IMR-90 (cell line): Measurements from ENCODE around the gene HIVEP1. TPM values are rescaled to one million over a fixed set of nuclear protein-coding genes. Genes with fewer than 3 reads are reported as not detected.
A peak's percentile ranks its signal among the peaks of the same experiment; 100 is the strongest.

ENCODE experiments used
- ATAC-seq: fragments of 200-7000 bp; cut with Tn5 transposase; 2 replicates; pipeline ENCODE4 v1.9.1; 2020; ENCODE audit warnings: low read depth, mild to moderate bottlenecking, moderate library complexity
- BruUV-seq: library from RNA; stranded (reverse); fragments of 400-500 nt; replicated peaks from 2 replicates; lab custom pipeline; 2021; lab: Mats Ljungman, UMichigan
- CTCF ChIA-PET: fragments of 300-600 bp; formaldehyde crosslinking; extraction: SDS; loops from one replicate; lab custom pipeline; 2021; ENCODE audit warnings: antibody characterized with exemption; lab: Yijun Ruan, JAX
- POLR2A ChIA-PET: fragments of 300-600 bp; sonication (Branson Sonifier 250); formaldehyde crosslinking; loops from one replicate; lab custom pipeline; 2022; ENCODE audit warnings: antibody characterized with exemption; ENCODE audit not compliant: unreplicated experiment; lab: Charles Lee
- DNase-seq: peaks from one replicate; pipeline ENCODE4 v3.0.0; 2013
- H2AFZ ChIP-seq: replicated peaks from 2 replicates; pipeline ENCODE3; 2013; ENCODE audit warnings: low read length, mild to moderate bottlenecking; ENCODE audit not compliant: poor library complexity
- H2AK5ac ChIP-seq: 2 replicates; pipeline ENCODE4 v1.6.1; 2013; ENCODE audit warnings: low read depth, low read length, inconsistent platforms
- H2AK9ac ChIP-seq: replicated peaks from 2 replicates; pipeline ENCODE3; 2013; ENCODE audit warnings: mild to moderate bottlenecking, low read depth, low read length, moderate library complexity; ENCODE audit not compliant: poor library complexity
- H2BK120ac ChIP-seq: 2 replicates; pipeline ENCODE4 v1.6.1; 2013; ENCODE audit warnings: low read depth, low read length, inconsistent platforms
- H2BK15ac ChIP-seq: 3 replicates; pipeline ENCODE4 v1.6.1; 2013; ENCODE audit warnings: low read depth, low read length, inconsistent platforms
- H2BK20ac ChIP-seq: 2 replicates; pipeline ENCODE4 v1.6.1; 2013; ENCODE audit warnings: low read depth, mild to moderate bottlenecking, inconsistent platforms, low read length, moderate library complexity
- H2BK5ac ChIP-seq: 2 replicates; pipeline ENCODE4 v1.6.1; 2013; ENCODE audit warnings: mild to moderate bottlenecking, low read depth, low read length, inconsistent platforms; ENCODE audit not compliant: poor library complexity, severe bottlenecking
- H3K14ac ChIP-seq: replicated peaks from 2 replicates; pipeline ENCODE4 v1.6.1; 2013; ENCODE audit warnings: low read depth, low read length, inconsistent platforms
- H3K18ac ChIP-seq: 2 replicates; pipeline ENCODE4 v1.6.1; 2013; ENCODE audit warnings: low read depth, low read length, control low read depth
- H3K23ac ChIP-seq: 2 replicates; pipeline ENCODE4 v1.6.1; 2013; ENCODE audit warnings: low read depth, low read length, inconsistent platforms
- H3K27ac ChIP-seq: 2 replicates; pipeline ENCODE4 v1.5.1; 2013; ENCODE audit warnings: mild to moderate bottlenecking, control low read depth, low read length; ENCODE audit not compliant: insufficient read depth
- H3K27me3 ChIP-seq: 2 replicates; pipeline ENCODE4 v1.6.1; 2013; ENCODE audit warnings: low read length; ENCODE audit not compliant: control insufficient read depth, insufficient read depth
- H3K36me3 ChIP-seq: 2 replicates; pipeline ENCODE4 v1.6.1; 2013; ENCODE audit warnings: low read length, mixed read lengths; ENCODE audit not compliant: control insufficient read depth, insufficient read depth
- H3K4ac ChIP-seq: 2 replicates; pipeline ENCODE4 v1.6.1; 2013; ENCODE audit warnings: low read depth, low read length, inconsistent platforms
- H3K4me1 ChIP-seq: 2 replicates; pipeline ENCODE4 v1.6.1; 2013; ENCODE audit warnings: low read length, mixed read lengths; ENCODE audit not compliant: control insufficient read depth, insufficient read depth
- H3K4me2 ChIP-seq: 2 replicates; pipeline ENCODE4 v1.6.1; 2013; ENCODE audit warnings: low read depth, mild to moderate bottlenecking, control low read depth, low read length, moderate library complexity
- H3K4me3 ChIP-seq: 2 replicates; pipeline ENCODE4 v1.5.1; 2013; ENCODE audit warnings: low read depth, mild to moderate bottlenecking, control low read depth, low read length, moderate library complexity; ENCODE audit not compliant: insufficient read depth
- H3K56ac ChIP-seq: 2 replicates; pipeline ENCODE4 v1.6.1; 2013; ENCODE audit warnings: low read length, inconsistent platforms; ENCODE audit not compliant: insufficient read depth; ENCODE audit errors: extremely low read depth
- H3K79me1 ChIP-seq, 2 experiments: 2 replicates each; pipeline ENCODE4 v1.6.1; 2013; ENCODE audit warnings: low read length in 2 of 2, inconsistent platforms in 1 of 2, low read depth in 1 of 2
- H3K9ac ChIP-seq: 2 replicates; pipeline ENCODE4 v1.6.1; 2013; ENCODE audit warnings: low read depth, low read length, control low read depth
- H3K9me1 ChIP-seq: 2 replicates; pipeline ENCODE4 v1.6.1; 2013; ENCODE audit warnings: low read length, inconsistent platforms; ENCODE audit not compliant: insufficient read depth
- H3K9me3 ChIP-seq: 2 replicates; pipeline ENCODE4 v1.6.1; 2013; ENCODE audit warnings: low read length; ENCODE audit not compliant: control insufficient read depth, insufficient read depth
- H4K20me1 ChIP-seq: 2 replicates; pipeline ENCODE4 v1.6.1; 2013; ENCODE audit warnings: low read length, inconsistent platforms; ENCODE audit not compliant: insufficient read depth
- H4K5ac ChIP-seq: 2 replicates; pipeline ENCODE4 v1.6.1; 2013; ENCODE audit warnings: mild to moderate bottlenecking, low read depth, low read length, control low read depth
- H4K8ac ChIP-seq, 2 experiments: 2 replicates each; pipeline ENCODE4 v1.6.1; 2013; ENCODE audit warnings: low read depth in 2 of 2, low read length in 2 of 2, control low read depth in 1 of 2, inconsistent platforms in 1 of 2
- H4K91ac ChIP-seq: 2 replicates; pipeline ENCODE4 v1.6.1; 2013; ENCODE audit warnings: low read depth, low read length, inconsistent platforms; ENCODE audit not compliant: insufficient read depth
- CTCF ChIP-seq: conservative IDR thresholded peaks from 2 replicates; pipeline ENCODE4 v1.5.1; 2012; ENCODE audit warnings: mild to moderate bottlenecking, low read depth, low read length, improper control_type of control experiment
- ELK1 ChIP-seq: fragments of 150-350 bp; IDR thresholded peaks from 2 replicates; pipeline ENCODE4 v1.6.1; 2016; ENCODE audit warnings: low read depth, mild to moderate bottlenecking, low read length, moderate library complexity, borderline replicate concordance
- MXI1 ChIP-seq: IDR thresholded peaks from 2 replicates; pipeline ENCODE4 v1.6.1; 2012; ENCODE audit warnings: low read depth, mild to moderate bottlenecking, low read length, moderate library complexity, borderline replicate concordance
- NFE2L2 ChIP-seq: fragments of 150-350 bp; IDR thresholded peaks from 2 replicates; pipeline ENCODE4 v1.6.1; 2016; ENCODE audit warnings: low read depth, mild to moderate bottlenecking, low read length
- RCOR1 ChIP-seq: IDR thresholded peaks from 2 replicates; pipeline ENCODE4 v1.6.1; 2012; ENCODE audit warnings: mild to moderate bottlenecking, low read length, improper control_type of control experiment; ENCODE audit not compliant: insufficient replicate concordance
- RFX5 ChIP-seq: IDR thresholded peaks from 2 replicates; pipeline ENCODE4 v1.8.0; 2012; ENCODE audit warnings: low read depth, mild to moderate bottlenecking, low read length, moderate library complexity
- dilution Hi-C: fragments of 300-500 bp; cut with HindIII; formaldehyde crosslinking; loops from one replicate; pipeline ENCODE4 v1.14.3; 2018; ENCODE audit warnings: low sequenced_read_pairs; ENCODE audit not compliant: unreplicated experiment
- in situ Hi-C: fragments of 300-500 bp; cut with MboI; formaldehyde crosslinking; loops from 3 replicates; pipeline ENCODE4 v1.14.3; 2019; ENCODE audit warnings: low sequenced_read_pairs, inconsistent platforms, mixed read lengths
- intact Hi-C: fragments of 100-400 bp; cut with micrococcal nuclease; formaldehyde crosslinking; loops from 2 replicates; pipeline ENCODE4 v1.10.0; 2022
- polyA plus RNA-seq, 3 experiments: library from polyadenylated mRNA; depleted of rRNA; stranded (reverse); fragments of >200 nt; gene quantifications; 2 replicates each; pipeline ENCODE4 v1.2.3, GENCODE V29; 2012; ENCODE audit warnings: low replicate concordance in 1 of 3
- total RNA-seq: library from RNA; depleted of rRNA; stranded (reverse); fragments of >200 nt; gene quantifications from 2 replicates; pipeline ENCODE4 v1.2.3, GENCODE V29; 2012

HIVEP1 gene
- total and polyA plus RNA-seq, 2 of the 4 experiments (the other 2 are of a cell fraction) = 13.0 to 17.2 TPM

GRCh38 chr6:12097791-12098190 is 85.7 kb downstream of the HIVEP1 start:
- Histone ChIP-seq H2BK20ac (no peak overlapping the region), H3K9me3 (no peaks in the 10 kb centered on the region), H3K27ac (no peak overlapping the region), H3K27me3 (no peaks in the 10 kb centered on the region), H4K8ac (no peak overlapping the region), H3K18ac (no peak overlapping the region), H3K23ac (no peak overlapping the region), H4K20me1 (0 out of 2 replicates have a peak, but pooled peaks cover 3% of the 10 kb centered on the region), H3K4me1 (peaks cover 6% of the 10 kb centered on the region), H3K9me1 (peaks cover 4% of the 10 kb centered on the region; the same call in 1 of the 2 replicates), H2BK15ac (no peak overlapping the region), H4K5ac (no peak overlapping the region), H2BK120ac (no peak overlapping the region), H3K14ac (no peak overlapping the region), H3K4me3 (no peak overlapping the region), H3K4ac (no peak overlapping the region), H2AFZ (no peak overlapping the region), H3K4me2 (no peak overlapping the region), H3K56ac (no peak overlapping the region), H3K9ac (no peak overlapping the region), H4K91ac (no peak overlapping the region), H3K36me3 (peaks cover under 1% of the 10 kb centered on the region; the same call in 1 of the 2 replicates), H2AK9ac (no peak overlapping the region), H3K79me1 (peaks cover 8 to 18% of the 10 kb centered on the region in 2 experiments; a peak in 3 of 4 replicates), H2BK5ac (peak overlapping the region; percentile 39), H2AK5ac (no peak overlapping the region)
- in situ Hi-C loops = no loop called here
- ChIA-PET CTCF (interaction anchor here (1.4 kb wide), 1 partner anchor 14 kb away, joined by 3 read pairs; no protein-coding TSS in a partner anchor), POLR2A (no interaction called here)
- ATAC-seq = no peak
- dilution Hi-C loops = no loop called here
- peak; percentile 28 for DNase-seq
- BruUV-seq = no TSS peak
- intact Hi-C loops = no loop called here
- TF ChIP-seq MXI1 (no peak), RCOR1 (no peak), ELK1 (no peak), NFE2L2 (no peak), CTCF (no peak), RFX5 (no peak)
